Choroid plexus epithelial cell (primary cell): ENCODE results near the gene ENPP7.
A peak's percentile ranks its signal among the peaks of the same experiment; 100 is the strongest.

Experiments
- DNase-seq: peaks from one replicate; pipeline ENCODE4 v3.0.0-alpha.2; 2010; ENCODE audit warnings: low read depth
- H3K4me3 ChIP-seq: 2 replicates; pipeline ENCODE4 v1.5.1; 2011; ENCODE audit warnings: low read depth, mild to moderate bottlenecking, control low read depth, low read length, moderate library complexity
- TF ChIP-seq, protein P1 (sequence below): conservative IDR thresholded peaks from 2 replicates; pipeline ENCODE4 v1.5.1; 2011; ENCODE audit warnings: low read depth, mild to moderate bottlenecking, control low read depth, inconsistent platforms, low read length, moderate library complexity

Gene ENPP7

GRCh38 chr17:79713391-79713790 lies 17.4 kb upstream of the ENPP7 start:
- TF ChIP-seq, protein P1, sequence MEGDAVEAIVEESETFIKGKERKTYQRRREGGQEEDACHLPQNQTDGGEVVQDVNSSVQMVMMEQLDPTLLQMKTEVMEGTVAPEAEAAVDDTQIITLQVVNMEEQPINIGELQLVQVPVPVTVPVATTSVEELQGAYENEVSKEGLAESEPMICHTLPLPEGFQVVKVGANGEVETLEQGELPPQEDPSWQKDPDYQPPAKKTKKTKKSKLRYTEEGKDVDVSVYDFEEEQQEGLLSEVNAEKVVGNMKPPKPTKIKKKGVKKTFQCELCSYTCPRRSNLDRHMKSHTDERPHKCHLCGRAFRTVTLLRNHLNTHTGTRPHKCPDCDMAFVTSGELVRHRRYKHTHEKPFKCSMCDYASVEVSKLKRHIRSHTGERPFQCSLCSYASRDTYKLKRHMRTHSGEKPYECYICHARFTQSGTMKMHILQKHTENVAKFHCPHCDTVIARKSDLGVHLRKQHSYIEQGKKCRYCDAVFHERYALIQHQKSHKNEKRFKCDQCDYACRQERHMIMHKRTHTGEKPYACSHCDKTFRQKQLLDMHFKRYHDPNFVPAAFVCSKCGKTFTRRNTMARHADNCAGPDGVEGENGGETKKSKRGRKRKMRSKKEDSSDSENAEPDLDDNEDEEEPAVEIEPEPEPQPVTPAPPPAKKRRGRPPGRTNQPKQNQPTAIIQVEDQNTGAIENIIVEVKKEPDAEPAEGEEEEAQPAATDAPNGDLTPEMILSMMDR: no peak
- no peak for DNase-seq
- H3K4me3 ChIP-seq: no peak overlapping the region

- no peak for DNase-seq
- TF ChIP-seq, protein P1: no peak
- no peak overlapping the region for H3K4me3 ChIP-seq
Measured at GRCh38 chr17:79714176-79715097, 16.3 kb upstream of the ENPP7 start.

DNA sequence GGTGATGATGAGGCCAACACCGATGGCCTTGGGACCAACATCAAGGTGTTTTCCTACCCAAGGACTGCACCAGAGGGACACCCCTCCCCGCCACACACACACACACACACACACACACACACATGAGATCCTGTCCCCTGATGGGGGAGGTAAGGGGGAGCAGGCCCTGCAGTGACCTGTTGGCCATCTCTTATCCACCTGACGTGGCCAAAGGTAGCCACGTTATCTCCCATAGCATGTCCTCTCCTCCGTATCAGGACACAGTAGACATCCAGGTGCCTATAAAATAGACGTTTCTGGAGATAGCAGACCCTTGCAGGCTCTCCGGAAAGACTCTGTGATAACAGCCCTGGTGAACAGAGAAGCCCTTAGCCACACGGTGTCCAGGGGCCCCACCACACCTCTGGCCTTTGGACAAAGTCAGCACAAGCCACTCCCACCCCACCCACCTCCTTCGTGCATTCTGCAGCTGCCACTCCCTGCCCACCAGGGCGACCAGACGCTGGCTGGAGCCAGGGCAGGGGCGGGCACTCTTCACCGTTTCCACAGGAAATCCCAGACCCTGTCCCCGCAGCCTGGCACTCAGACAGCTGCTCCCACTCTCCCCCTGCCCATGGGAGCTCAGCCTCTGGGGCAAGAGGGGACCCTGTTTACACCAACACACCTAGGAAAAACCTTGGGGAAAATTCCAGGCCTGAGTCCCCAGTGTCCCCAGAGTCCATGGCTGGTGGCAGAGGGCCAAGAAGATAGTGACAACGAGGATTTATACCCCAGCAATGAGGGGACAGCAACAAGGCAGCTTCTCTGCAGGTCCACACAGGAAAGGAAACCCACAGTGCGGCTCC lies 15.4 kb upstream of the ENPP7 start:
- DNase-seq: no peak
- TF ChIP-seq, protein P1: no peak
- H3K4me3 ChIP-seq: no peak overlapping the region

DNA sequence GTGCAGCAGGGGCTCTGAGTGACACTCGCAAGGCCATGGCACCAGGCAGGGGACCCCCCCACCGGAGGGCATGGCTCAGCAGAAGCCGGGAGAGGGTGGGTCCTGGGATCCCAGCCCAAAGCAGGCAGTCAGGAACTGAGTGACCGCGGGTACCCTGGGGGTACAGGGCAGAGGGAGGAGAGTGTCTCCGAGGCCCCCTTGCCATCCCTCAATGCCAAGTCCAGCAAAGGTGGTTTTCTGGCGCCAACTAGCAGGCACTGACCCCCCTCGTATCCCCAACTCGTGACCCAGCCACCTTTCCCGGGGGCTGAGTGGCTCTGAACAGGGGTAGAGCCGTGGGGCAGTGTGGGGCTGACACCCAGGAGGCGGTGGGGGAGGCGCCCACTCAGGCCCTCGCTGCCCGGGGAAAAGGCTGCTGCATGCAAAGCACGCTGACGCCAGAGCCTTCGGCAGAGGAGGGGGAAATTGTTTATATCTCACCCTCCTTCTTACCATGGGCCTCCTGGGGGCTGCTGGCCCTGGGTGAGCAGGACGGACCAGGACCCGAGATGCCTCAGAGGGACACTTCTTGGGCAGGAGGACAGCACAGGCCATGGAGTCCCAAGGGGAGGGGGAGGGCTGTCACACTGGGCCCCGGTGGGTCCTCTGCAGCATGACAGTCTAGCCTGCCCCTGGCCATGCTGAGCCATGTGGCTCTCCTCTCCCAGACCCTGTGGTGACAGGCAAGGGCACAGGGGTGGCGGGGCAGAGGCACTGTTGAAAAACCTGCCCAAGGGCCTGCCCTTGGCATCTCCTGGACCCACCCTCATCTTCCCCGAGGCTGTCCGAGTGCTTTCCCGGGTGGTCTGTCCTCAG lies 14.6 kb upstream of the ENPP7 start:
- TF ChIP-seq, protein P1: no peak
- DNase-seq: no peak
- no peak overlapping the region for H3K4me3 ChIP-seq

- DNase-seq: no peak
- H3K4me3 ChIP-seq: no peak overlapping the region
- TF ChIP-seq, protein P1: no peak
Measured at GRCh38 chr17:79720705-79721292, 9.9 kb upstream of the ENPP7 start.

DNA sequence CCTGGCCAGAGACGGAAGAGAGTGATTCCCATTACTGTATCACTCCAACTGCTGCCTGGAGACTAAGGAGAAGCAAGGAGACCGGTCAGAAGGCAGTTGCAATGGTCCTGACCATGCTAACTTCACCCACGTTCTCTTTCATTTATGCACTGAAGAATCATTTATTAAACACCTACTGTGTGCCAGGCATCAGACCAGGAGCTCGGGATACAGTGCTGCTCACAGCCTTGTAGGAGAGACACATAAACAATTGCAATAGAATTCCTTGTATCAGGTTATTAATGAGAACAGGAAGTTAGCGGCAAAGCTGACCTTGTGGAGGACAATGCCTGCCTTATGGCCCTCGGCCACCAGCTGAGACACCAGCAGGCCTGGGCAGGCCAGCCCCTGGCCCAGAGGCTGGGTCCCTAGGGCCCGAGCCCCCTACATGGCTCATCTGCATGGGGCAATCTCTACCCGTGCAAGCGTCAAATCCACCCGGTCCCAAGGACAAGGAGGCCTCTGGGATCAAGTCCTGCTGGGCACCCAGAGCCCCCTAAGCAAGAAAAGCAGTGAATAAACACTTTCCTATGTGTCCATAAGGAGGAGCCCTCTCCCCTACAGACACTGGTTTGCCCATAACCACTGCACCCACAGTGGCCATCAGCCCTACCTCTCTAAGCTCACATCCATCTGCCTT lies 8.6 kb upstream of the ENPP7 start:
- no peak overlapping the region for H3K4me3 ChIP-seq
- TF ChIP-seq, protein P1: peak; percentile 49
- peak; percentile 41 for DNase-seq
